H1 (cell line): ENCODE data around the gene APAF1. TPM values are rescaled to one million over a fixed set of nuclear protein-coding genes. Genes with fewer than 3 reads are reported as not detected.

Source experiments
- CTCF ChIA-PET: fragments of 300-600 bp; sonication (Branson Sonifier 250); formaldehyde crosslinking; loops from one replicate; lab custom pipeline; 2021; ENCODE audit not compliant: partially characterized antibody; lab: Charles Lee
- POLR2A ChIA-PET: fragments of 300-600 bp; sonication (Branson Sonifier 250); formaldehyde crosslinking; loops from one replicate; lab custom pipeline; 2021; ENCODE audit warnings: inconsistent platforms; ENCODE audit not compliant: partially characterized antibody; lab: Charles Lee
- DNase-seq, 2 experiments: peaks; one replicate each; pipeline versions ENCODE4 v3.0.0 to v3.0.0-alpha.2; 2010 to 2022; ENCODE audit warnings: low spot score in 2 of 2, low read depth in 1 of 2, mixed read lengths in 1 of 2
- FAIRE-seq: peaks from 2 replicates; lab custom pipeline; 2011; peaks lifted over from hg19 to GRCh38; lab: Jason Lieb, UNC
- H2AFZ ChIP-seq: 2 replicates; pipeline ENCODE4 v1.8.1; 2012; ENCODE audit warnings: low read length, inconsistent platforms
- H2AK5ac ChIP-seq: 2 replicates; pipeline ENCODE4 v1.6.1; 2013; ENCODE audit warnings: low read depth, low read length
- H2BK120ac ChIP-seq: replicated peaks from 2 replicates; pipeline ENCODE3; 2013; ENCODE audit warnings: low read depth, low read length, inconsistent platforms
- H2BK12ac ChIP-seq: 2 replicates; pipeline ENCODE4 v1.6.1; 2013; ENCODE audit warnings: low read depth, low read length
- H2BK15ac ChIP-seq: 2 replicates; pipeline ENCODE4 v1.6.1; 2013; ENCODE audit warnings: low read length
- H2BK20ac ChIP-seq: 2 replicates; pipeline ENCODE4 v1.6.1; 2013; ENCODE audit warnings: low read length
- H2BK5ac ChIP-seq: 2 replicates; pipeline ENCODE4 v1.6.1; 2013; ENCODE audit warnings: low read depth, low read length
- H3K14ac ChIP-seq: 2 replicates; pipeline ENCODE4 v1.6.1; 2013; ENCODE audit warnings: inconsistent platforms; ENCODE audit not compliant: insufficient read length
- H3K18ac ChIP-seq: 2 replicates; pipeline ENCODE4 v1.6.1; 2013; ENCODE audit warnings: low read length; ENCODE audit errors: extremely low read depth
- H3K23ac ChIP-seq: 2 replicates; pipeline ENCODE4 v1.6.1; 2013; ENCODE audit warnings: inconsistent platforms; ENCODE audit not compliant: insufficient read length
- H3K23me2 ChIP-seq: 2 replicates; pipeline ENCODE4 v1.6.1; 2013; ENCODE audit warnings: low read depth, low read length
- H3K27ac ChIP-seq: 2 replicates; pipeline ENCODE4 v1.6.1; 2011; ENCODE audit warnings: low read depth, low read length, inconsistent platforms
- H3K27me3 ChIP-seq, 4 experiments: replicated peaks in 1 of 4; 1 replicate in 1 of 4; 2 replicates in 3 of 4; pipeline versions ENCODE4 v1.6.1 to v1.8.1; 2011 to 2013; ENCODE audit warnings: low read length in 3 of 4, mild to moderate bottlenecking in 3 of 4, inconsistent platforms in 2 of 4, mixed read lengths in 2 of 4, moderate library complexity in 1 of 4; ENCODE audit not compliant: control insufficient read depth in 3 of 4, insufficient read depth in 3 of 4; ENCODE audit errors: extremely low read depth in 1 of 4
- H3K36me3 ChIP-seq, 4 experiments: 2 replicates each; pipeline versions ENCODE4 v1.6.1 to v1.8.1; 2011 to 2013; ENCODE audit warnings: mild to moderate bottlenecking in 4 of 4, low read length in 3 of 4, moderate library complexity in 2 of 4, control low read depth in 1 of 4, inconsistent platforms in 1 of 4; ENCODE audit not compliant: insufficient read depth in 4 of 4, control insufficient read depth in 2 of 4
- H3K4ac ChIP-seq: replicated peaks from 2 replicates; pipeline ENCODE3; 2013; ENCODE audit warnings: low read length, low read depth, mixed read lengths, inconsistent platforms; ENCODE audit not compliant: insufficient read length
- H3K4me1 ChIP-seq, 4 experiments: replicated peaks in 1 of 4; 1 replicate in 1 of 4; 2 replicates in 3 of 4; pipeline versions ENCODE4 v1.6.1 to v1.8.1; 2011 to 2013; ENCODE audit warnings: low read length in 3 of 4, inconsistent platforms in 2 of 4, mixed read lengths in 1 of 4; ENCODE audit not compliant: insufficient read depth in 4 of 4, control insufficient read depth in 3 of 4
- H3K4me2 ChIP-seq, 2 experiments: 2 replicates each; pipeline versions ENCODE4 v1.6.1 to v1.8.1; 2011 to 2013; ENCODE audit warnings: low read depth in 2 of 2, low read length in 2 of 2, control low read depth in 1 of 2, inconsistent platforms in 1 of 2, mild to moderate bottlenecking in 1 of 2; ENCODE audit not compliant: insufficient read depth in 1 of 2
- H3K4me3 ChIP-seq, 4 experiments: fragments of 200-600, 300-600 bp in 1 of 4; sonication (generic), shearing (Covaris generic), sonication (Bioruptor Twin) in 1 of 4; 2 replicates each; pipeline versions ENCODE4 v1.5.1 to v1.8.1; 2011 to 2016; ENCODE audit warnings: low read length in 4 of 4, low read depth in 3 of 4, control low read depth in 2 of 4, inconsistent platforms in 2 of 4, mild to moderate bottlenecking in 2 of 4, mixed read lengths in 1 of 4, moderate library complexity in 1 of 4; ENCODE audit not compliant: insufficient read depth in 2 of 4; ENCODE audit errors: extremely low read depth in 1 of 4
- H3K56ac ChIP-seq: replicated peaks from 2 replicates; pipeline ENCODE3; 2013; ENCODE audit warnings: low read depth, mild to moderate bottlenecking, mixed read lengths, low read length, inconsistent platforms; ENCODE audit not compliant: insufficient read length
- H3K79me1 ChIP-seq: 2 replicates; pipeline ENCODE4 v1.6.1; 2013; ENCODE audit warnings: low read depth, low read length, control low read depth
- H3K79me2 ChIP-seq, 2 experiments: 2 replicates each; pipeline versions ENCODE4 v1.6.1 to v1.8.1; 2012 to 2013; ENCODE audit warnings: low read length in 2 of 2, mild to moderate bottlenecking in 2 of 2, inconsistent platforms in 1 of 2; ENCODE audit not compliant: insufficient read depth in 2 of 2, control insufficient read depth in 1 of 2
- H3K9ac ChIP-seq, 4 experiments: replicated peaks in 1 of 4; 1 replicate in 1 of 4; 2 replicates in 3 of 4; pipeline versions ENCODE4 v1.6.1 to v1.8.1; 2011 to 2013; ENCODE audit warnings: low read depth in 3 of 4, low read length in 3 of 4, control low read depth in 2 of 4, mild to moderate bottlenecking in 2 of 4, moderate library complexity in 2 of 4, inconsistent platforms in 1 of 4; ENCODE audit errors: extremely low read depth in 1 of 4
- H3K9me3 ChIP-seq, 2 experiments: 2 replicates each; pipeline versions ENCODE4 v1.6.1 to v1.8.1; 2012 to 2013; ENCODE audit warnings: mild to moderate bottlenecking in 2 of 2, moderate library complexity in 2 of 2, control low read depth in 1 of 2, inconsistent platforms in 1 of 2, low read depth in 1 of 2, low read length in 1 of 2, mixed read lengths in 1 of 2; ENCODE audit not compliant: insufficient read depth in 2 of 2
- H4K20me1 ChIP-seq, 2 experiments: replicated peaks in 1 of 2; 2 replicates each; pipeline versions ENCODE3 to v1.8.1; 2011 to 2013; ENCODE audit warnings: inconsistent platforms in 2 of 2, low read length in 2 of 2, mild to moderate bottlenecking in 1 of 2; ENCODE audit not compliant: insufficient read depth in 2 of 2, control insufficient read depth in 1 of 2
- H4K5ac ChIP-seq: 2 replicates; pipeline ENCODE4 v1.6.1; 2013; ENCODE audit warnings: low read length, low read depth, mixed read lengths, inconsistent platforms; ENCODE audit not compliant: insufficient read length
- H4K8ac ChIP-seq: 2 replicates; pipeline ENCODE4 v1.8.0; 2013; ENCODE audit warnings: mild to moderate bottlenecking, moderate library complexity, low read length, inconsistent platforms; ENCODE audit not compliant: insufficient read depth; ENCODE audit errors: extremely low read depth
- H4K91ac ChIP-seq: replicated peaks from 2 replicates; pipeline ENCODE3; 2013; ENCODE audit warnings: low read length, mixed read lengths, inconsistent platforms; ENCODE audit not compliant: insufficient read length
- ATF3 ChIP-seq: IDR thresholded peaks from 2 replicates; pipeline ENCODE4 v1.6.1; 2011; ENCODE audit warnings: low read depth, mild to moderate bottlenecking, low read length; ENCODE audit not compliant: insufficient read depth
- CBX5 ChIP-seq: fragments of 300-800, 300-1000 bp; sonication (generic); IDR thresholded peaks from 2 replicates; pipeline ENCODE4 v1.7.1; 2016; ENCODE audit warnings: antibody characterized with exemption, low read length, low read depth
- CEBPB ChIP-seq: IDR thresholded peaks from 2 replicates; pipeline ENCODE4 v1.6.1; 2012; ENCODE audit warnings: low read depth, low read length
- E2F6 ChIP-seq: IDR thresholded peaks from 2 replicates; pipeline ENCODE4 v1.6.1; 2012; ENCODE audit warnings: inconsistent platforms
- EGR1 ChIP-seq: IDR thresholded peaks from 2 replicates; pipeline ENCODE4 v1.6.1; 2011; ENCODE audit warnings: low read depth, low read length, borderline replicate concordance
- GABPA ChIP-seq: IDR thresholded peaks from 2 replicates; pipeline ENCODE4 v1.6.1; 2011; ENCODE audit warnings: mild to moderate bottlenecking, low read length, moderate library complexity, borderline replicate concordance; ENCODE audit not compliant: insufficient read depth
- KDM1A ChIP-seq: fragments of 200-600, 300-600 bp; sonication (generic); IDR thresholded peaks from 2 replicates; pipeline ENCODE4 v1.7.1; 2016; ENCODE audit warnings: mild to moderate bottlenecking, low read length, borderline replicate concordance
- POLR2A ChIP-seq, 2 experiments: IDR thresholded peaks; 1 replicate in 1 of 2; 2 replicates in 1 of 2; pipeline ENCODE4 v1.6.1; 2011; ENCODE audit warnings: low read depth in 2 of 2, low read length in 2 of 2, mild to moderate bottlenecking in 2 of 2; ENCODE audit errors: control extremely low read depth in 1 of 2
- RNF2 ChIP-seq: fragments of 200-900, 300-1000 bp; sonication (generic); IDR thresholded peaks from 2 replicates; pipeline ENCODE4 v1.7.1; 2016; ENCODE audit warnings: borderline replicate concordance, low read depth, mild to moderate bottlenecking, antibody characterized with exemption, low read length; ENCODE audit not compliant: poor library complexity, severe bottlenecking; ENCODE audit errors: missing control alignments
- RXRA ChIP-seq: IDR thresholded peaks from 2 replicates; pipeline ENCODE4 v1.6.1; 2011; ENCODE audit warnings: low read depth, mild to moderate bottlenecking, low read length, moderate library complexity; ENCODE audit not compliant: insufficient read depth
- TEAD4 ChIP-seq: IDR thresholded peaks from 2 replicates; pipeline ENCODE4 v1.6.1; 2012; ENCODE audit warnings: low read depth, low read length, inconsistent platforms, mixed read lengths
- YY1 ChIP-seq: IDR thresholded peaks from 2 replicates; pipeline ENCODE4 v1.6.1; 2011; ENCODE audit warnings: low read depth, mild to moderate bottlenecking, low read length
- WGBS, 2 experiments: shearing (Covaris generic) in 1 of 2; methylation state at CpG; one replicate each; pipeline versions ENCODE4 v1.1.6 to v1.1.7; 2013 to 2015; ENCODE audit warnings: low lambda C conversion rate in 2 of 2, mixed read lengths in 2 of 2, inconsistent platforms in 1 of 2, low coverage in 1 of 2, missing lambda C conversion rate in 1 of 2; ENCODE audit not compliant: insufficient replicate concordance in 2 of 2, insufficient coverage in 1 of 2, insufficient read length in 1 of 2; ENCODE audit errors: extremely low coverage in 1 of 2, missing lambda C conversion rate in 1 of 2; 5-methylcytosine and 5-hydroxymethylcytosine counted together
- polyA plus RNA-seq, 7 experiments: library from polyadenylated mRNA; depleted of rRNA in 3 of 7; stranded (reverse) in 5 of 7; unstranded in 2 of 7; fragments of >200 nt in 5 of 7; fragments of 200-250 nt in 2 of 7; gene quantifications; 1 replicate in 5 of 7; 2 replicates in 1 of 7; 4 replicates in 1 of 7; pipeline versions ENCODE4 v1.2.1 to v1.2.3, GENCODE V29; 2011 to 2013; ENCODE audit warnings: missing spikeins in 2 of 7, mixed read lengths in 2 of 7
- total RNA-seq: library from RNA; stranded (reverse); fragmentation: NEBNext Ultra II Directional; extraction: Animal tissue kit (Norgen Biotek cat#: 25700); gene quantifications from 2 replicates; pipeline ENCODE4 v1.2.1, GENCODE V29; 2021

APAF1 gene
- total and polyA plus RNA-seq, 2 of the 8 experiments (the other 6 are each of a cell fraction or from before 2014, with no cell fraction given) = 4.7 to 22.6 TPM

- Histone ChIP-seq H2BK12ac (no peak overlapping the region), H2BK120ac (no peak overlapping the region), H4K20me1 (peaks cover 2% of the 10 kb centered on the region in 2 experiments), H3K4me2 (no peak overlapping the region), H3K9me3 (no peaks in the 10 kb centered on the region), H2AFZ (no peak overlapping the region), H4K91ac (no peak overlapping the region), H3K23ac (no peak overlapping the region), H2BK5ac (no peak overlapping the region), H3K9ac (no peak overlapping the region), H4K8ac (no peak overlapping the region), H3K4me3 (no peak overlapping the region), H3K27me3 (no peaks in the 10 kb centered on the region), H3K79me1 (no peaks in the 10 kb centered on the region; the same call in 1 of the 2 replicates), H3K23me2 (no peaks in the 10 kb centered on the region), H3K36me3 (0 out of 8 replicates have a peak, but pooled peaks cover 0 to 2% (median 0%) of the 10 kb centered on the region in 4 experiments), H3K14ac (no peak overlapping the region)
- POLR2A ChIA-PET = interaction anchor here (0.8 kb wide), 1 partner anchor 13 kb away, joined by 3 read pairs; no protein-coding TSS in a partner anchor
- WGBS, 2 experiments = 98% methylated on average over 2 of the region's 2 CpGs; no CpG with 5 or more reads in 1 of the 2 experiments
- no peak for FAIRE-seq
- no peak for TF ChIP-seq CEBPB
- no peak for TF ChIP-seq RNF2
- TF ChIP-seq EGR1 = no peak
- no peak for TF ChIP-seq YY1
- TF ChIP-seq CBX5 = no peak
- no peak for TF ChIP-seq TEAD4
- TF ChIP-seq GABPA = no peak
- no peak for TF ChIP-seq RXRA
- no peak for TF ChIP-seq ATF3
- no peak for TF ChIP-seq KDM1A
- no peak for TF ChIP-seq POLR2A (IDR thresholded peaks at IDR 0.05; ENCODE audit: control extremely low read depth in 1 of 2, low read depth in 2 of 2, low read length in 2 of 2)
- TF ChIP-seq E2F6 = no peak
- TF ChIP-seq, all 59 proteins: peak for 0
- no peak for DNase-seq
- H3K79me2 ChIP-seq = peaks cover 0 to 3% of the 10 kb centered on the region in 2 experiments; a peak in 1 of 4 replicates
- CTCF ChIA-PET = interaction anchor here (0.9 to 1.2 kb wide), 4 partner anchors 14 to 361 kb away, joined by 3 to 4 read pairs (median 3); no protein-coding TSS in a partner anchor
- H3K4ac ChIP-seq = no peak overlapping the region
- no peak overlapping the region for H3K56ac ChIP-seq
- no peak overlapping the region for H3K18ac ChIP-seq
- H2BK15ac ChIP-seq = no peak overlapping the region
- no peak overlapping the region for H4K5ac ChIP-seq
- no peaks in the 10 kb centered on the region for H3K4me1 ChIP-seq
- no peak overlapping the region for H3K27ac ChIP-seq
- no peak overlapping the region for H2AK5ac ChIP-seq
- no peak overlapping the region for H2BK20ac ChIP-seq
These were observed 7.1 kb upstream of the APAF1 start for GRCh38 chr12:98638009-98638408.
